Measurements from ENCODE around the gene FBXL17. TPM values are rescaled to one million over a fixed set of nuclear protein-coding genes. Genes with fewer than 3 reads are reported as not detected.

Gene FBXL17
- total RNA-seq, 1 experiment from 2014 or later = 3.5 TPM

DNA sequence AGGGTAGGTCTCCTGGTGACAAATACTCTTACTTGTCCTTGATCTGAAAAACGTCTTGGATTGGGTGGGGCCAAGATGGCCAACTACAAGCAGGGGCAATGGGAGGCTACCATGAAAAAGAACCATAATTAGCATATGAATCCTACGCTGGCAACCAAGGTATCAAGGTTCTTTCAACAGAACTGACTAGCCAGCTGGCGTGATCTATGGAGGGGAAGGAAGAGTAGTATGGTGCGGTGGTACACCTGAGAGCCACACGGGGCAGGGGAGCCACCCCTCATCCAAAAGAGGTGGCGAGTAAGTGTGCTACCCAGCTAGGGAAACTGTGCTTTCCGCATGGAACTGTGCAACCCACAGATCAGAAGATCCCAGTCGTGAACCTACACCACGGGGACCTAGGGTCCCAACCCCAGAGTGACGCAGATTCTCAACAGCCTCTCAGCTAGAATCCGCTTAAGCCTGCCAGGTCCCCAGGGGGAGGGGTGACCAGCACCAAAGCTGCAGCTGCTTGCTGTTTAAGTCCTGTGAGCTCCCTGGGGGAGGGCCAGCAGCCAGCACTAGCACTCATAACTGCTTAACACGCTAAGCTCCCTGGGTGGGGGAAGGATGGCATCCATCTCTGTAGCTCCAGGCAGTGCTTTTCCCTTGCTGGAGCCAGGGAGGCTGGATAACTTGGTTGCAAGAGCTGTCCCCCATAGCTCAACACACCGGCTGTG lies 334.8 kb downstream of the FBXL17 start:
- H3K27ac Mint-ChIP-seq = no peak overlapping the region; the same call in 1 of the 2 replicates

DNA sequence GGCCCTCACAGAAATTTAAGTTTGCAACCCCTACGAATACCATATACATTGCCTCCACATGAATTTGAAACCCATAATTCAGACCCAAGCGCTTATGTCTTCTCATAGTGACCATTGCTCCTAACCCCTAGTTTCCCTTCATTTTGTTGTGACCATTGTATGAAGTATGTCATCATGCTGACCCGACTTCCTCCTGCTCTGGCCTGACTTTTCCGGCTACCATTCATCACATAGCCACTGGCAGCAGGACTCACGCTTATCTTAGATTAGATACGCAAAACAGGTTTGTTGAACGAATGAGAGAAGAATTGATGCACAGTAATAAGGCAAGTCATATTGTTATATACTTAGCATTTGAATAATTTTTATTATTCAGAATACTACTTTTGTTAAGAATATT lies 345.4 kb downstream of the FBXL17 start:
- ATAC-seq = no peak
- H3K27ac Mint-ChIP-seq = no peak overlapping the region
- ChIA-PET POLR2A (no interaction called here), CTCF (no interaction called here)
- DNase-seq (ENCODE audit: low spot score) = no peak
- peaks cover 3% of the 10 kb centered on the region for H3K4me1 Mint-ChIP-seq
- H3K36me3 Mint-ChIP-seq = no peaks in the 10 kb centered on the region
- H3K4me3 Mint-ChIP-seq = no peak overlapping the region
- TF ChIP-seq, protein P1, sequence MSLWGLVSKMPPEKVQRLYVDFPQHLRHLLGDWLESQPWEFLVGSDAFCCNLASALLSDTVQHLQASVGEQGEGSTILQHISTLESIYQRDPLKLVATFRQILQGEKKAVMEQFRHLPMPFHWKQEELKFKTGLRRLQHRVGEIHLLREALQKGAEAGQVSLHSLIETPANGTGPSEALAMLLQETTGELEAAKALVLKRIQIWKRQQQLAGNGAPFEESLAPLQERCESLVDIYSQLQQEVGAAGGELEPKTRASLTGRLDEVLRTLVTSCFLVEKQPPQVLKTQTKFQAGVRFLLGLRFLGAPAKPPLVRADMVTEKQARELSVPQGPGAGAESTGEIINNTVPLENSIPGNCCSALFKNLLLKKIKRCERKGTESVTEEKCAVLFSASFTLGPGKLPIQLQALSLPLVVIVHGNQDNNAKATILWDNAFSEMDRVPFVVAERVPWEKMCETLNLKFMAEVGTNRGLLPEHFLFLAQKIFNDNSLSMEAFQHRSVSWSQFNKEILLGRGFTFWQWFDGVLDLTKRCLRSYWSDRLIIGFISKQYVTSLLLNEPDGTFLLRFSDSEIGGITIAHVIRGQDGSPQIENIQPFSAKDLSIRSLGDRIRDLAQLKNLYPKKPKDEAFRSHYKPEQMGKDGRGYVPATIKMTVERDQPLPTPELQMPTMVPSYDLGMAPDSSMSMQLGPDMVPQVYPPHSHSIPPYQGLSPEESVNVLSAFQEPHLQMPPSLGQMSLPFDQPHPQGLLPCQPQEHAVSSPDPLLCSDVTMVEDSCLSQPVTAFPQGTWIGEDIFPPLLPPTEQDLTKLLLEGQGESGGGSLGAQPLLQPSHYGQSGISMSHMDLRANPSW (CRISPR knock-in tag; conservative IDR thresholded peaks at IDR 0.05; ENCODE audit: low read depth) = no peak
- no peak for TF ChIP-seq CBFB (CRISPR knock-in tag; IDR thresholded peaks at IDR 0.05; ENCODE audit: low read depth)
- no peak for TF ChIP-seq ELF4 (CRISPR knock-in tag; IDR thresholded peaks at IDR 0.05; ENCODE audit: low read depth)
- TF ChIP-seq, protein P2, sequence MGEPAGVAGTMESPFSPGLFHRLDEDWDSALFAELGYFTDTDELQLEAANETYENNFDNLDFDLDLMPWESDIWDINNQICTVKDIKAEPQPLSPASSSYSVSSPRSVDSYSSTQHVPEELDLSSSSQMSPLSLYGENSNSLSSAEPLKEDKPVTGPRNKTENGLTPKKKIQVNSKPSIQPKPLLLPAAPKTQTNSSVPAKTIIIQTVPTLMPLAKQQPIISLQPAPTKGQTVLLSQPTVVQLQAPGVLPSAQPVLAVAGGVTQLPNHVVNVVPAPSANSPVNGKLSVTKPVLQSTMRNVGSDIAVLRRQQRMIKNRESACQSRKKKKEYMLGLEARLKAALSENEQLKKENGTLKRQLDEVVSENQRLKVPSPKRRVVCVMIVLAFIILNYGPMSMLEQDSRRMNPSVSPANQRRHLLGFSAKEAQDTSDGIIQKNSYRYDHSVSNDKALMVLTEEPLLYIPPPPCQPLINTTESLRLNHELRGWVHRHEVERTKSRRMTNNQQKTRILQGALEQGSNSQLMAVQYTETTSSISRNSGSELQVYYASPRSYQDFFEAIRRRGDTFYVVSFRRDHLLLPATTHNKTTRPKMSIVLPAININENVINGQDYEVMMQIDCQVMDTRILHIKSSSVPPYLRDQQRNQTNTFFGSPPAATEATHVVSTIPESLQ (CRISPR knock-in tag; IDR thresholded peaks at IDR 0.05) = no peak
- TF ChIP-seq, protein P3, sequence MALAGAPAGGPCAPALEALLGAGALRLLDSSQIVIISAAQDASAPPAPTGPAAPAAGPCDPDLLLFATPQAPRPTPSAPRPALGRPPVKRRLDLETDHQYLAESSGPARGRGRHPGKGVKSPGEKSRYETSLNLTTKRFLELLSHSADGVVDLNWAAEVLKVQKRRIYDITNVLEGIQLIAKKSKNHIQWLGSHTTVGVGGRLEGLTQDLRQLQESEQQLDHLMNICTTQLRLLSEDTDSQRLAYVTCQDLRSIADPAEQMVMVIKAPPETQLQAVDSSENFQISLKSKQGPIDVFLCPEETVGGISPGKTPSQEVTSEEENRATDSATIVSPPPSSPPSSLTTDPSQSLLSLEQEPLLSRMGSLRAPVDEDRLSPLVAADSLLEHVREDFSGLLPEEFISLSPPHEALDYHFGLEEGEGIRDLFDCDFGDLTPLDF (CRISPR knock-in tag; IDR thresholded peaks at IDR 0.05) = no peak
- no peak for TF ChIP-seq NR2C2 (CRISPR knock-in tag; IDR thresholded peaks at IDR 0.05)
- TF ChIP-seq, protein P4, sequence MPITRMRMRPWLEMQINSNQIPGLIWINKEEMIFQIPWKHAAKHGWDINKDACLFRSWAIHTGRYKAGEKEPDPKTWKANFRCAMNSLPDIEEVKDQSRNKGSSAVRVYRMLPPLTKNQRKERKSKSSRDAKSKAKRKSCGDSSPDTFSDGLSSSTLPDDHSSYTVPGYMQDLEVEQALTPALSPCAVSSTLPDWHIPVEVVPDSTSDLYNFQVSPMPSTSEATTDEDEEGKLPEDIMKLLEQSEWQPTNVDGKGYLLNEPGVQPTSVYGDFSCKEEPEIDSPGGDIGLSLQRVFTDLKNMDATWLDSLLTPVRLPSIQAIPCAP (CRISPR knock-in tag; IDR thresholded peaks at IDR 0.05) = no peak
- TF ChIP-seq, protein P5, sequence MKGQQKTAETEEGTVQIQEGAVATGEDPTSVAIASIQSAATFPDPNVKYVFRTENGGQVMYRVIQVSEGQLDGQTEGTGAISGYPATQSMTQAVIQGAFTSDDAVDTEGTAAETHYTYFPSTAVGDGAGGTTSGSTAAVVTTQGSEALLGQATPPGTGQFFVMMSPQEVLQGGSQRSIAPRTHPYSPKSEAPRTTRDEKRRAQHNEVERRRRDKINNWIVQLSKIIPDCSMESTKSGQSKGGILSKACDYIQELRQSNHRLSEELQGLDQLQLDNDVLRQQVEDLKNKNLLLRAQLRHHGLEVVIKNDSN (CRISPR knock-in tag; IDR thresholded peaks at IDR 0.05) = no peak
- no peak for TF ChIP-seq NFE2L1 (CRISPR knock-in tag; IDR thresholded peaks at IDR 0.05)
- TF ChIP-seq, protein P6, sequence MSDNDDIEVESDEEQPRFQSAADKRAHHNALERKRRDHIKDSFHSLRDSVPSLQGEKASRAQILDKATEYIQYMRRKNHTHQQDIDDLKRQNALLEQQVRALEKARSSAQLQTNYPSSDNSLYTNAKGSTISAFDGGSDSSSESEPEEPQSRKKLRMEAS (CRISPR knock-in tag; IDR thresholded peaks at IDR 0.05) = no peak
- TF ChIP-seq, protein P7, sequence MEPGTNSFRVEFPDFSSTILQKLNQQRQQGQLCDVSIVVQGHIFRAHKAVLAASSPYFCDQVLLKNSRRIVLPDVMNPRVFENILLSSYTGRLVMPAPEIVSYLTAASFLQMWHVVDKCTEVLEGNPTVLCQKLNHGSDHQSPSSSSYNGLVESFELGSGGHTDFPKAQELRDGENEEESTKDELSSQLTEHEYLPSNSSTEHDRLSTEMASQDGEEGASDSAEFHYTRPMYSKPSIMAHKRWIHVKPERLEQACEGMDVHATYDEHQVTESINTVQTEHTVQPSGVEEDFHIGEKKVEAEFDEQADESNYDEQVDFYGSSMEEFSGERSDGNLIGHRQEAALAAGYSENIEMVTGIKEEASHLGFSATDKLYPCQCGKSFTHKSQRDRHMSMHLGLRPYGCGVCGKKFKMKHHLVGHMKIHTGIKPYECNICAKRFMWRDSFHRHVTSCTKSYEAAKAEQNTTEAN (CRISPR knock-in tag; IDR thresholded peaks at IDR 0.05) = no peak
- TF ChIP-seq RORB (CRISPR knock-in tag; IDR thresholded peaks at IDR 0.05) = no peak
- no peak for TF ChIP-seq CREB1 (CRISPR knock-in tag; IDR thresholded peaks at IDR 0.05)
- no peak for TF ChIP-seq RELA (CRISPR knock-in tag; IDR thresholded peaks at IDR 0.05; ENCODE audit: borderline replicate concordance)
- no peak for TF ChIP-seq JAZF1 (CRISPR knock-in tag; IDR thresholded peaks at IDR 0.05)
- H3K9me3 Mint-ChIP-seq = peaks cover 6% of the 10 kb centered on the region
- no peaks in the 10 kb centered on the region for H3K27me3 Mint-ChIP-seq (ENCODE audit: low read depth)

More for the DNA sequence above, 334.8 kb downstream of the FBXL17 start:
- Mint-ChIP-seq H3K9me3 (peaks cover 38% of the 10 kb centered on the region), H3K4me1 (peaks cover 6% of the 10 kb centered on the region), H3K4me3 (no peak overlapping the region), H3K27me3 (ENCODE audit: low read depth) (no peaks in the 10 kb centered on the region), H3K36me3 (peaks cover 24% of the 10 kb centered on the region)
- ATAC-seq (peak; percentile 96), DNase-seq (ENCODE audit: low spot score) (peak; percentile 11)
- POLR2A ChIA-PET = no interaction called here
- no peak for TF ChIP-seq ZNF416 (CRISPR knock-in tag; IDR thresholded peaks at IDR 0.05)
- TF ChIP-seq, protein P3 (CRISPR knock-in tag; IDR thresholded peaks at IDR 0.05) = no peak
- TF ChIP-seq, protein P8, sequence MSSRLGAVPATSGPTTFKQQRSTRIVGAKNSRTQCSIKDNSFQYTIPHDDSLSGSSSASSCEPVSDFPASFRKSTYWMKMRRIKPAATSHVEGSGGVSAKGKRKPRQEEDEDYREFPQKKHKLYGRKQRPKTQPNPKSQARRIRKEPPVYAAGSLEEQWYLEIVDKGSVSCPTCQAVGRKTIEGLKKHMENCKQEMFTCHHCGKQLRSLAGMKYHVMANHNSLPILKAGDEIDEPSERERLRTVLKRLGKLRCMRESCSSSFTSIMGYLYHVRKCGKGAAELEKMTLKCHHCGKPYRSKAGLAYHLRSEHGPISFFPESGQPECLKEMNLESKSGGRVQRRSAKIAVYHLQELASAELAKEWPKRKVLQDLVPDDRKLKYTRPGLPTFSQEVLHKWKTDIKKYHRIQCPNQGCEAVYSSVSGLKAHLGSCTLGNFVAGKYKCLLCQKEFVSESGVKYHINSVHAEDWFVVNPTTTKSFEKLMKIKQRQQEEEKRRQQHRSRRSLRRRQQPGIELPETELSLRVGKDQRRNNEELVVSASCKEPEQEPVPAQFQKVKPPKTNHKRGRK (CRISPR knock-in tag; IDR thresholded peaks at IDR 0.05; ENCODE audit: borderline replicate concordance) = no peak
- no peak for TF ChIP-seq ETV6 (CRISPR knock-in tag; IDR thresholded peaks at IDR 0.05)
- no peak for TF ChIP-seq ZNF121 (CRISPR knock-in tag; IDR thresholded peaks at IDR 0.05)
- no peak for TF ChIP-seq EMX1 (CRISPR knock-in tag; IDR thresholded peaks at IDR 0.05)
- no peak for TF ChIP-seq OVOL2 (CRISPR knock-in tag; IDR thresholded peaks at IDR 0.05; ENCODE audit: borderline replicate concordance)
- TF ChIP-seq GTF2I (CRISPR knock-in tag; conservative IDR thresholded peaks at IDR 0.05) = no peak
- TF ChIP-seq KAT7 (CRISPR knock-in tag; IDR thresholded peaks at IDR 0.05; ENCODE audit: borderline replicate concordance) = no peak
- TF ChIP-seq, protein P5 (CRISPR knock-in tag; IDR thresholded peaks at IDR 0.05) = no peak
- TF ChIP-seq TEAD4 (CRISPR knock-in tag; IDR thresholded peaks at IDR 0.05) = no peak
- no peak for TF ChIP-seq TEAD1 (CRISPR knock-in tag; IDR thresholded peaks at IDR 0.05)
- CTCF ChIA-PET = interaction anchor here (1.1 to 1.2 kb wide), 2 partner anchors 74 to 214 kb away, joined by 3 read pairs; no protein-coding TSS in a partner anchor

Measured in WTC11 (cell line).